ENCODE measurements around the gene GCC1. TPM values are rescaled to one million over a fixed set of nuclear protein-coding genes. Genes with fewer than 3 reads are reported as not detected.
"Not testable (repeated sequence)": the region's sequence is repeated elsewhere in the genome, so short reads cannot be mapped to it uniquely, and the experiment has no call there.

GCC1 gene
- total RNA-seq, 1 donor from 2014 or later = 10.8 TPM

DNA sequence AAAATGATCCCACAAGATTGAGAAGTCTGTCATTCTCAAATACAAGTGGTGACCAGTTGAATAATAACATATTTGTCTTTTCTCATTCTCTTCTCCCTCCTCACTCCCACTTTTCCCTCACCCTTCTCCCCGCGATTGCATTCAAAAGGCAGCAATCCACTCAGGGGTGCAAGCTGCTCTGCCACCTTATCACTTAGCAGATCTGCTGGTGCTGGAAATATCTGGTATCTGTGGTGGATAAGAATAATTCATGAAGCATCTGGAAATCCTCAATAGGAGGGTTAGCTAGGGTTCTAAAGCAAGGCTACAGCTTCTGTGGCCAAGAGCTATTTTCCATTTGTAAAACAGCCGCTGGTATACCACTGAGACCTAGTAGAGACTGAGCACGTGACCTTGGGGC lies 43.8 kb downstream of the GCC1 start:
- TF ChIP-seq, protein P1, sequence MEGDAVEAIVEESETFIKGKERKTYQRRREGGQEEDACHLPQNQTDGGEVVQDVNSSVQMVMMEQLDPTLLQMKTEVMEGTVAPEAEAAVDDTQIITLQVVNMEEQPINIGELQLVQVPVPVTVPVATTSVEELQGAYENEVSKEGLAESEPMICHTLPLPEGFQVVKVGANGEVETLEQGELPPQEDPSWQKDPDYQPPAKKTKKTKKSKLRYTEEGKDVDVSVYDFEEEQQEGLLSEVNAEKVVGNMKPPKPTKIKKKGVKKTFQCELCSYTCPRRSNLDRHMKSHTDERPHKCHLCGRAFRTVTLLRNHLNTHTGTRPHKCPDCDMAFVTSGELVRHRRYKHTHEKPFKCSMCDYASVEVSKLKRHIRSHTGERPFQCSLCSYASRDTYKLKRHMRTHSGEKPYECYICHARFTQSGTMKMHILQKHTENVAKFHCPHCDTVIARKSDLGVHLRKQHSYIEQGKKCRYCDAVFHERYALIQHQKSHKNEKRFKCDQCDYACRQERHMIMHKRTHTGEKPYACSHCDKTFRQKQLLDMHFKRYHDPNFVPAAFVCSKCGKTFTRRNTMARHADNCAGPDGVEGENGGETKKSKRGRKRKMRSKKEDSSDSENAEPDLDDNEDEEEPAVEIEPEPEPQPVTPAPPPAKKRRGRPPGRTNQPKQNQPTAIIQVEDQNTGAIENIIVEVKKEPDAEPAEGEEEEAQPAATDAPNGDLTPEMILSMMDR (IDR thresholded peaks at IDR 0.05) = no peak
- no peak for TF ChIP-seq POLR2A (IDR thresholded peaks at IDR 0.05)
- TF ChIP-seq POLR2AphosphoS5 (IDR thresholded peaks at IDR 0.05; ENCODE audit: insufficient read depth in 1 of 2, low read depth in 1 of 2) = no peak
- H3K4me1 ChIP-seq = no peaks in the 10 kb centered on the region
- no peak for DNase-seq (ENCODE audit: extremely low spot score in 2 of 2)
- no peaks in the 10 kb centered on the region for H3K27me3 ChIP-seq
- no peak overlapping the region for H3K27ac ChIP-seq
- H3K36me3 ChIP-seq = no peaks in the 10 kb centered on the region
- intact Hi-C loops (cut with DNase I) = no loop called here
- no peaks in the 10 kb centered on the region for H3K9me3 ChIP-seq
- H3K4me3 ChIP-seq = no peak overlapping the region

DNA sequence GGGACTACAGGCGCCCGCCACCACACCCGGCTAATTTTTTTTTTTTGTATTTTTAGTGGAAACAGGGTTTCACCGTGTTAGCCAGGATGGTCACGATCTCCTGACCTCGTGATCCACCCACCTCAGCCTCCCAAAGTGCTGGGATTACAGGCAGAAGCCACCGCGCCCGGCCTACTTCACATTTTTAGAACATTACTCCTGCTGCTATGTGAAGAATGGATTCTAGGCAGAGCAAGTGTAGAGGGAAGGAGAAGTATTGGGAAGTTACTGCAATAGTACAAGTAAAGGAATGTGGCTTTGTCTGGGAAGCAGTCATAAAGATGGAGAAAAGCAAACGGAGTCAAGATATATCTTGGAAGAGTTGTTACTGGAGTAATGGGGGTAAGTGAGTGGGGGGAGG lies 44.9 kb downstream of the GCC1 start:
- H3K9me3 ChIP-seq; H3K36me3 ChIP-seq; H3K27ac ChIP-seq; H3K27me3 ChIP-seq; H3K4me3 ChIP-seq; H3K4me1 ChIP-seq; intact Hi-C loops (cut with DNase I); DNase-seq (ENCODE audit: extremely low spot score in 2 of 2): not testable (repeated sequence)

DNA sequence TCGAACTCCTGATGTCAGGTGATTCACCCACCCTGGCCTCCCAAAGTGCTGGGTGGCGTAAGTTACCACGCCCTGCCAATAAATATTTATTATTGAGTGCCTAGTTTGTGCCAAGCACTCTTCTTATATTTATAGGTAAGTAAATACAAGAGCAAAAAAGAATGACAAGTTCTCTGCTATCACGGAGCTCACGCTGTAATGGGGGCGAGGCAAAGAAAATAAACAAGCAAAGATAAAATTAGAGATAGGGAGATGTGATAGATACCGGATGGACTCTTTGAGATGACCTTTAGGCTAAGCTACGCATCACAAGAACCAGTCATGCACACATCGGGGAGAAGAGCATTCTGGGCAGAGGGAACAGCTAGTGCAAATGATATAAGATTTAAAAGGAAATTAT lies 46.3 kb downstream of the GCC1 start:
- Histone ChIP-seq H3K36me3 (no peaks in the 10 kb centered on the region), H3K4me3 (no peak overlapping the region), H3K4me1 (no peaks in the 10 kb centered on the region), H3K9me3 (no peaks in the 10 kb centered on the region), H3K27me3 (no peaks in the 10 kb centered on the region), H3K27ac (no peak overlapping the region)
- no peak for DNase-seq (ENCODE audit: extremely low spot score in 2 of 2)
- TF ChIP-seq, protein P1 (IDR thresholded peaks at IDR 0.05) = no peak
- no peak for TF ChIP-seq POLR2A (IDR thresholded peaks at IDR 0.05)
- no peak for TF ChIP-seq POLR2AphosphoS5 (IDR thresholded peaks at IDR 0.05; ENCODE audit: insufficient read depth in 1 of 2, low read depth in 1 of 2)
- intact Hi-C loops (cut with DNase I) = no loop called here

DNA sequence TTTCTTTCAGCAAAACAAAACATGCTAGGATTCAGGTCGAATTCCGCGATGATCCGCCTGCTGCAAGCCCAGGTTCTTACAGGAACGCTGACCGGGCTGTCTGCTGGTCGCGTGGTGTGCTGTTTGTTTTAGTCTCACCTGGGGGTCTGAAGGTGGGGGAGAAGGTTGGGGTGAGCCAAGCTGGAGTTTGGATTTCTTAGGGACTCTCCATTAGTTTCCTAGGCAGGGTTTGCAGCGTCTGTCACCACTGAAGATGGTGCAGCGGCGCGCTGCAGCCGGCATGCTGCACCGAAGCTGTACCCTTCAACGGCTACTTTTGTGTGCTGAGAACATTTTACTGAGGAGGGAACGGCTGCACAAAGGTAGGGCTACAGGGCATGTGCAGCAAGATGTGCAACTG lies 48.7 kb downstream of the GCC1 start:
- Histone ChIP-seq H3K4me1 (no peaks in the 10 kb centered on the region), H3K27me3 (no peaks in the 10 kb centered on the region), H3K36me3 (no peaks in the 10 kb centered on the region), H3K9me3 (no peaks in the 10 kb centered on the region), H3K27ac (no peak overlapping the region), H3K4me3 (no peak overlapping the region)
- DNase-seq (ENCODE audit: extremely low spot score in 2 of 2) = no peak
- intact Hi-C loops (cut with DNase I) = no loop called here
- TF ChIP-seq, protein P1 (IDR thresholded peaks at IDR 0.05) = no peak
- TF ChIP-seq POLR2AphosphoS5 (IDR thresholded peaks at IDR 0.05; ENCODE audit: insufficient read depth in 1 of 2, low read depth in 1 of 2) = no peak
- TF ChIP-seq POLR2A (IDR thresholded peaks at IDR 0.05) = no peak

DNA sequence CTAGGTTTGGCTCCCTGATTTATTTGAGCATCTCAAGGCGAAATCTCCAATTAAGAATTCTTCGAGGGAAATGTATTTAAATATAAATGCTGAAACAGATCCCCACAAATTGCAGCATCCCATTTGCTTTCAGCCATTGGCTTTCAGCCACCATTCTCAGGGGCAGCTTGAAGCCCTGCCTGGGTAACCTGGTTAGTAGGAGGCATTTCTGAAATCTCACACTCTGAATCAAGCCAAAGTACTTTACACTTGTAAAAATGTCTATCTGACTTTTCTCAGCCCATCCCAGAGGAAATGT lies 49.1 kb downstream of the GCC1 start:
- H3K9me3 ChIP-seq = no peaks in the 10 kb centered on the region
- intact Hi-C loops (cut with DNase I) = no loop called here
- no peak for DNase-seq (ENCODE audit: extremely low spot score in 2 of 2)
- no peaks in the 10 kb centered on the region for H3K36me3 ChIP-seq
- H3K27ac ChIP-seq = no peak overlapping the region
- H3K27me3 ChIP-seq = no peaks in the 10 kb centered on the region
- H3K4me3 ChIP-seq = no peak overlapping the region
- TF ChIP-seq, protein P1 (IDR thresholded peaks at IDR 0.05) = no peak
- TF ChIP-seq POLR2AphosphoS5 (IDR thresholded peaks at IDR 0.05; ENCODE audit: insufficient read depth in 1 of 2, low read depth in 1 of 2) = no peak
- TF ChIP-seq POLR2A (IDR thresholded peaks at IDR 0.05) = no peak
- H3K4me1 ChIP-seq = no peaks in the 10 kb centered on the region

All from vagina (tissue), 2 donors.